OCI-LY3 (cell line): ENCODE data around the gene IQGAP2.

Experiments
- H2AFZ ChIP-seq: fragments of 200-600, 300-600 bp; shearing (Covaris generic); 2 replicates; pipeline ENCODE4 v1.6.0; 2014; ENCODE audit warnings: antibody characterized with exemption, low read depth, low read length
- H3K27ac ChIP-seq: fragments of 200-600, 300-600 bp; sonication (generic); 2 replicates; pipeline ENCODE4 v1.5.1; 2014; ENCODE audit warnings: mild to moderate bottlenecking, low read length, moderate library complexity, mixed read lengths
- H3K27me3 ChIP-seq: fragments of 200-600, 300-600 bp; sonication (generic); 2 replicates; pipeline ENCODE4 v1.6.1; 2014; ENCODE audit warnings: low read depth, low read length, mixed read lengths
- H3K36me3 ChIP-seq: fragments of 200-600, 300-600 bp; sonication (generic); replicated peaks from 2 replicates; pipeline ENCODE3; 2014; ENCODE audit warnings: low read depth, low read length, mixed read lengths
- H3K4me1 ChIP-seq: fragments of 300-600, 200-600 bp; sonication (generic); 2 replicates; pipeline ENCODE4 v1.6.1; 2014; ENCODE audit warnings: low read length, mixed read lengths
- H3K4me2 ChIP-seq: fragments of 200-600, 300-600 bp; sonication (generic); 2 replicates; pipeline ENCODE4 v1.6.1; 2014; ENCODE audit warnings: low read length, mixed read lengths
- H3K4me3 ChIP-seq: fragments of 300-600, 200-600 bp; sonication (generic); 2 replicates; pipeline ENCODE4 v1.5.1; 2014; ENCODE audit warnings: antibody characterized with exemption, mild to moderate bottlenecking, low read length, moderate library complexity
- H3K79me2 ChIP-seq: fragments of 300-600, 200-600 bp; shearing (Covaris generic); 2 replicates; pipeline ENCODE4 v1.6.1; 2014; ENCODE audit warnings: mild to moderate bottlenecking, low read length, mixed read lengths
- H3K9ac ChIP-seq: fragments of 300-600, 200-600 bp; shearing (Covaris generic); 2 replicates; pipeline ENCODE4 v1.6.0; 2014; ENCODE audit warnings: mild to moderate bottlenecking, low read length, moderate library complexity
- H3K9me3 ChIP-seq: fragments of 200-600, 300-600 bp; shearing (Covaris generic); 2 replicates; pipeline ENCODE4 v1.6.1; 2014; ENCODE audit warnings: low read length, mixed read lengths; ENCODE audit not compliant: insufficient read depth
- H4K20me1 ChIP-seq: fragments of 200-600, 300-600 bp; sonication (generic); 2 replicates; pipeline ENCODE4 v1.6.1; 2016; ENCODE audit warnings: low read length, mixed read lengths; ENCODE audit not compliant: insufficient read depth
- EZH2phosphoT487 ChIP-seq: fragments of 200-600 bp; shearing (Covaris generic); IDR thresholded peaks from 2 replicates; pipeline ENCODE4 v1.6.1; 2018; ENCODE audit warnings: antibody characterized with exemption, mixed run types, low read depth
- TF ChIP-seq, protein P1 (sequence below): fragments of 200-600, 300-600 bp; sonication (generic); IDR thresholded peaks from 2 replicates; pipeline ENCODE4 v1.5.1; 2014; ENCODE audit warnings: antibody characterized with exemption, low read length, low read depth

Gene IQGAP2

DNA sequence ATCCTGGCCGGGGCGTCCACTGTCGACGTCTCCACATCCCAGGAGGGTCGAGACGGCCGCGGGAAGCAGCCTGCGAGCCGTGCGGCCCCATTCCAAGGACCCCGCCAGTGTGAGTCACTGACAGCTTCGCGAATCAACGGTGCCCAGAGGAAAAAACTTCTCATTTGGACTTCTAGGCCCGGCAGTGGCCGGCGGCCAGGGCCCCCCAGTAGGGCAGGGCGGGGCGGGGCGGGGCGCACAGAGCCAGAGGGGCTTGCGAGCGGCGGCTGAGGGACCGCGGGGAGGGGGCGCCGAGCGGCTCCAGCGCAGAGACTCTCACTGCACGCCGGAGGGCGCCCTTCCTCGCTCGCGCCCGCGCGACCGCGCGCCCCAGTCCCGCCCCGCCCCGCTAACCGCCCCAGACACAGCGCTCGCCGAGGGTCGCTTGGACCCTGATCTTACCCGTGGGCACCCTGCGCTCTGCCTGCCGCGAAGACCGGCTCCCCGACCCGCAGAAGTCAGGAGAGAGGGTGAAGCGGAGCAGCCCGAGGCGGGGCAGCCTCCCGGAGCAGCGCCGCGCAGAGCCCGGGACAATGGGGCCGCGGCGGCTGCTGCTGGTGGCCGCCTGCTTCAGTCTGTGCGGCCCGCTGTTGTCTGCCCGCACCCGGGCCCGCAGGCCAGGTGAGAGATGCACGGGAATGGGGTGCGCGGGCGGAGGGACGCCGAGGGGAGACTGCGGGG is 312.8 kb downstream of the IQGAP2 start, which contains the start of gene F2R:
Gene F2R, plus strand, starts transcription at position 391 of the 720 bp plus-strand sequence. Its CDS starts 182 bp downstream, at position 573.
- H3K4me1 ChIP-seq: peaks cover 15% of the 10 kb centered on the region
- peak within 1 kb of the TSS; percentile 76 for H3K9ac ChIP-seq
- H2AFZ ChIP-seq: peak within 1 kb of the TSS; percentile 82
- H4K20me1 ChIP-seq: no peaks in the 10 kb centered on the region
- no peak within 1 kb of the TSS for H3K27ac ChIP-seq
- H3K36me3 ChIP-seq: no peaks in the 10 kb centered on the region
- peaks cover 17% of the 10 kb centered on the region for H3K27me3 ChIP-seq
- H3K79me2 ChIP-seq: no peaks in the 10 kb centered on the region
- H3K9me3 ChIP-seq: no peaks in the 10 kb centered on the region
- peak within 1 kb of the TSS; percentile 100 for H3K4me2 ChIP-seq
- peak within 1 kb of the TSS; percentile 98 for H3K4me3 ChIP-seq
- TF ChIP-seq EZH2phosphoT487: no peak
- TF ChIP-seq, protein P1, sequence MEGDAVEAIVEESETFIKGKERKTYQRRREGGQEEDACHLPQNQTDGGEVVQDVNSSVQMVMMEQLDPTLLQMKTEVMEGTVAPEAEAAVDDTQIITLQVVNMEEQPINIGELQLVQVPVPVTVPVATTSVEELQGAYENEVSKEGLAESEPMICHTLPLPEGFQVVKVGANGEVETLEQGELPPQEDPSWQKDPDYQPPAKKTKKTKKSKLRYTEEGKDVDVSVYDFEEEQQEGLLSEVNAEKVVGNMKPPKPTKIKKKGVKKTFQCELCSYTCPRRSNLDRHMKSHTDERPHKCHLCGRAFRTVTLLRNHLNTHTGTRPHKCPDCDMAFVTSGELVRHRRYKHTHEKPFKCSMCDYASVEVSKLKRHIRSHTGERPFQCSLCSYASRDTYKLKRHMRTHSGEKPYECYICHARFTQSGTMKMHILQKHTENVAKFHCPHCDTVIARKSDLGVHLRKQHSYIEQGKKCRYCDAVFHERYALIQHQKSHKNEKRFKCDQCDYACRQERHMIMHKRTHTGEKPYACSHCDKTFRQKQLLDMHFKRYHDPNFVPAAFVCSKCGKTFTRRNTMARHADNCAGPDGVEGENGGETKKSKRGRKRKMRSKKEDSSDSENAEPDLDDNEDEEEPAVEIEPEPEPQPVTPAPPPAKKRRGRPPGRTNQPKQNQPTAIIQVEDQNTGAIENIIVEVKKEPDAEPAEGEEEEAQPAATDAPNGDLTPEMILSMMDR: peak; percentile 45

DNA sequence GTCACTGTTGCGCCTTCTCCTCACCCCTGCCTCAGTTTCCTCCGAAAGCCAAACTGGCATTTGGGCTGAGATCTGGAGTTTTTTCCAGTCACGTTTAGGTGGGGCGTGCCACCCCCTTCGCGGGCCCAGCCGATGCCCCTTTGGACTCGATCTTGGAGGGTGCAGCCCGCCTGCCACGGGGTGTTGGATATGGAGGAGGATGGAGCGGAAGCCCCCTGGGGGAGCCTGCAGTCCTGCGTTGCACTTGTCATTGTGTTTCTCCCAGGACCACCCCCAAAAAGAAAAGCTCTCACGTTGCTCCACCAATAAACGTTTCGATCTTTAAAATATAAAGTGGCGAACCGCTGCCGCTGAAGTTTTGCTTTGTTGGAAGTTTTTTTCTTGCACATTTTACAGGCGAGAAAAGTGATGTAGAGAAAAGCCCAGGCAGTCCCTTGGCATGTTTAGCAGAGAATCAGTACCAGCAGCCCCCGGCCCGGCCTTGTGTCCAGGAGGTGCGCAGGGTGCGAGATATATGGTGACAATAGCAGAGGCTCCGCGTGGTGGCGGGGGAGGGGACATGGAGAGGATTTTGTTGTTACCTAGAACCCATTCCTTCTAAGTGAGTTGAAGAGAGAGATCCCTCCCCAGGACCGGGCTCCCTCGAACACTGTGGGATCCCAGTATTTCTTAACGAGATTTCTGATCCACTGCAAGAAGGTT is 313.5 kb downstream of the IQGAP2 start:
- H3K4me2 ChIP-seq: peak overlapping the region; percentile 100
- H3K27ac ChIP-seq: no peak overlapping the region
- TF ChIP-seq EZH2phosphoT487: no peak
- TF ChIP-seq, protein P1: no peak
- peaks cover 17% of the 10 kb centered on the region for H3K4me1 ChIP-seq
- H3K9ac ChIP-seq: peak overlapping the region; percentile 76
- H2AFZ ChIP-seq: peak overlapping the region; percentile 82; the same call in 1 of the 2 replicates
- H3K27me3 ChIP-seq: peaks cover 17% of the 10 kb centered on the region
- no peaks in the 10 kb centered on the region for H4K20me1 ChIP-seq
- H3K36me3 ChIP-seq: no peaks in the 10 kb centered on the region
- no peaks in the 10 kb centered on the region for H3K9me3 ChIP-seq
- H3K4me3 ChIP-seq: peak overlapping the region; percentile 98
- H3K79me2 ChIP-seq: no peaks in the 10 kb centered on the region

DNA sequence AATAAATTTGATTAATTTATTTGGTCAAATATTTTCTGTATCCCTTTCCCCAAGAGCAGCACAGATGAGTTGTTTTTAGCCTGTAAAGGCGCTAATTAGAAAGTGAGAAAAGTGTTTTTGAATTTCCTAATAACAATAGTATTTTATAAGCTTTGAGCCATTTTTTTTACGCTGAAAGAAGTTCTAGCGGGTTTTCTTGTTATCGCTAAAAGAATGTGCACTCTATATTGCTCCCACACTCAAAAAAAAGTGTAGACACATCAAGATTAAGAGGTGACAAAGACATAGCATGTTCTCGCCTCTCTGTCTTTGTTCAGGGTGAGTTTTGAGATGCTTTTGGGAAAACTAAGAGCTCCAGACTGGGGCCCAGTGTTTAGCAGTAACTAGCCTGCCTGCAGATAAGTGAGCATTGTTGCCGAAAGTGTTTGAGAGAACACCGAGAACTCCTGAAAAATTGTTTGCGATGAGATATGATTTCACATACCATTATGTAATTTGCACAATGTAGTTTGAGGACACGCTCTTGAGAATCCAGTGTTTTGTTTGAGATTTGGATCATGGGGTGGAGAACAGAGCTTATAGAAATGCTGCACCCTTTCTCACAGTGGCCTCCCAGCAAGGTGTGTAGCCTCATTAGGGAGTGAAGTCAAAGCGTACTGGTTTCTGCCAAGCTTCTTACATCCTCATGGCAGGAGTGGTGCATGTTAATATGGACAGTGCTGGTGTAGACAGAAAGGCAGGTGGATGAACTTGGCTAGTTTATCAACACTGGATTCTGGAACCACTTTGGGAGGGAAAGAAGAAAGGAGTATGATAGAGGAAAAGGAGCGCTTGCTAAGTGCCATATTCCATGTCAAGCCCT is 314.4 kb downstream of the IQGAP2 start:
- Histone ChIP-seq H3K27me3 (peaks cover 17% of the 10 kb centered on the region), H2AFZ (no peak overlapping the region), H3K4me1 (peaks cover 21% of the 10 kb centered on the region), H3K9ac (no peak overlapping the region), H3K79me2 (no peaks in the 10 kb centered on the region), H3K4me3 (no peak overlapping the region), H4K20me1 (no peaks in the 10 kb centered on the region), H3K4me2 (peak overlapping the region; percentile 100), H3K27ac (no peak overlapping the region), H3K36me3 (no peaks in the 10 kb centered on the region), H3K9me3 (no peaks in the 10 kb centered on the region)
- no peak for TF ChIP-seq EZH2phosphoT487
- TF ChIP-seq, protein P1: no peak
